Choroid plexus epithelial cell (primary cell): ENCODE results near the gene CARD19.

Experiments used
- DNase-seq: peaks from one replicate; pipeline ENCODE4 v3.0.0-alpha.2; 2010; ENCODE audit warnings: low read depth
- H3K4me3 ChIP-seq: 2 replicates; pipeline ENCODE4 v1.5.1; 2011; ENCODE audit warnings: low read depth, mild to moderate bottlenecking, control low read depth, low read length, moderate library complexity
- CTCF ChIP-seq: conservative IDR thresholded peaks from 2 replicates; pipeline ENCODE4 v1.5.1; 2011; ENCODE audit warnings: low read depth, mild to moderate bottlenecking, control low read depth, inconsistent platforms, low read length, moderate library complexity

The CARD19 gene

GRCh38 chr9:93117924-93118862 is 22.2 kb downstream of the CARD19 start:
- H3K4me3 ChIP-seq, result no peak overlapping the region
- no peak for TF ChIP-seq CTCF
- no peak for DNase-seq

GRCh38 chr9:93118863-93119702 is 23.1 kb downstream of the CARD19 start:
- no peak for TF ChIP-seq CTCF
- no peak for DNase-seq
- no peak overlapping the region for H3K4me3 ChIP-seq

- DNase-seq, result no peak
- no peak overlapping the region for H3K4me3 ChIP-seq
- TF ChIP-seq CTCF, result no peak
Measured at GRCh38 chr9:93119703-93119952, 23.6 kb downstream of the CARD19 start.

- H3K4me3 ChIP-seq, result no peak overlapping the region
- TF ChIP-seq CTCF, result peak; percentile 67
- DNase-seq, result peak; percentile 98
Measured at GRCh38 chr9:93119953-93120845, 24.2 kb downstream of the CARD19 start.

GRCh38 chr9:93120846-93121315 is 24.9 kb downstream of the CARD19 start:
- DNase-seq, result no peak
- no peak for TF ChIP-seq CTCF
- H3K4me3 ChIP-seq, result no peak overlapping the region

GRCh38 chr9:93121316-93122241 is 25.6 kb downstream of the CARD19 start:
- no peak for DNase-seq
- H3K4me3 ChIP-seq, result no peak overlapping the region
- no peak for TF ChIP-seq CTCF
